HG03060 (cell line): ENCODE results near the gene CD3D.
"Not testable (repeated sequence)": the region's sequence is repeated elsewhere in the genome, so short reads cannot be mapped to it uniquely, and the experiment has no call there.

ENCODE experiments used
- ATAC-seq: cut with Tn5 transposase; IDR thresholded peaks from one replicate; pipeline ENCODE4 v1.9.1; 2021; ENCODE audit warnings: low read depth, moderate number of reproducible peaks; ENCODE audit not compliant: unreplicated experiment

CD3D gene

GRCh38 chr11:118340449-118340848 lies 2.1 kb downstream of the CD3D start:
- no peak for ATAC-seq

- no peak for ATAC-seq
These were observed 3.1 kb downstream of the CD3D start for GRCh38 chr11:118339281-118339961.

DNA sequence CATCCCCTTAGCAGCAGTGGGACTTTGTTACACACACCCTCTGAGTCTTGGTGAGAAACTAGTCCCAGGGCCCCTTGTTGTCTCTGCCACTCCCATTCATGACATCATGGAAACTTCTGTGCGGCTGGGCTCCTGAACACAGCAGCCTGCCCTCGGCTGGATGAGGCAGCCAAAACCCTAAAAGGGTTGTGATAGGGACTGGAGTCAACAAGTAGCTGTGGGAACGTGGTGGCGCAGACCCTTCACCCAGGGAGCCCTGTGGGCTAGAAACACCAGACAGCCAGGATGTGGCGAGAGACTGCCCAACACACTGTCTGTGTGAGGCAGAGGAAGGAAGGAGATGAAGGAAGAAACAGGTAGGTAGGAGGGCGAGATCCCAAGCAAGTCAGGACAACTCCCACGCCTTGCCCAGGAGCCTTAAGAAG lies 3.9 kb downstream of the CD3D start:
- ATAC-seq: no peak

GRCh38 chr11:118334745-118335144 lies 7.8 kb downstream of the CD3D start:
- no peak for ATAC-seq

DNA sequence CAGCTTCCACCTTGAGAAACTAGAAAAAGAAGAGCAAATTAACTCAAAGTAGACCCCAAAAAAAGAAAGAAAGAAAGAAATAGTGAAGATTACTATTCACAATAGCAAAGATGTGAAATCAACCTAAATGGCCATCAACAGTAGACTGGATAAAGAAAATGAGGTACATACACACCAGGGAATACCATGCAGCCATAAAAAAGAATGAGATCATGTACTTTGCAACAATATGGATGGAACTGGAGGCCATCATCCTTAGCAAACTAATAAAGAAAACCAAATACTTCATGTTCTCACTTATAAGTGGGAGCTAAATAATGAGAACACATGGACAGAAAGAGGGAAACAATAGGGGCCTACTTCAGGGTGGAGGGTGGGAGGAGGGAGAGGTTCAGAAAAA lies 13.8 kb downstream of the CD3D start:
- ATAC-seq: no peak

DNA sequence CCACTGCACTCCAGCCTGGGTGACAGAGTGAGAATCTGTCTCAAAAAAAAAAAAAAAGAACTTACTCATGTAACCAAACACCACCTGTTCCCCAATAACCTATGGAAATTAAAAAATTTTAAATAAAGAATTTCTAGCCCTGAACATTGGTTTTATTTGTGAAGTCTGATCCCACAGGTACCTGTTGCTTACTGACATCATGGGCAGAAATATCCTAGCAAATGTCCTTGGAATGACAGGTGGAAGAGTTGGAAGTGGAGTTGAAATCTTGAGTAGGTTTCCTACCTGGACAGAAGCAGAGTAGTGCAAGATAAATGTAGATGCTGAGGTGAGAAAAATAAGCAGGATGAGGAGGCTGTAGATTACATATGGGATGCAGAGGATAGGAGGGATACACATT lies 17.2 kb downstream of the CD3D start:
- no peak for ATAC-seq

- no peak for ATAC-seq
These were observed 19.8 kb downstream of the CD3D start for GRCh38 chr11:118322721-118323120.

DNA sequence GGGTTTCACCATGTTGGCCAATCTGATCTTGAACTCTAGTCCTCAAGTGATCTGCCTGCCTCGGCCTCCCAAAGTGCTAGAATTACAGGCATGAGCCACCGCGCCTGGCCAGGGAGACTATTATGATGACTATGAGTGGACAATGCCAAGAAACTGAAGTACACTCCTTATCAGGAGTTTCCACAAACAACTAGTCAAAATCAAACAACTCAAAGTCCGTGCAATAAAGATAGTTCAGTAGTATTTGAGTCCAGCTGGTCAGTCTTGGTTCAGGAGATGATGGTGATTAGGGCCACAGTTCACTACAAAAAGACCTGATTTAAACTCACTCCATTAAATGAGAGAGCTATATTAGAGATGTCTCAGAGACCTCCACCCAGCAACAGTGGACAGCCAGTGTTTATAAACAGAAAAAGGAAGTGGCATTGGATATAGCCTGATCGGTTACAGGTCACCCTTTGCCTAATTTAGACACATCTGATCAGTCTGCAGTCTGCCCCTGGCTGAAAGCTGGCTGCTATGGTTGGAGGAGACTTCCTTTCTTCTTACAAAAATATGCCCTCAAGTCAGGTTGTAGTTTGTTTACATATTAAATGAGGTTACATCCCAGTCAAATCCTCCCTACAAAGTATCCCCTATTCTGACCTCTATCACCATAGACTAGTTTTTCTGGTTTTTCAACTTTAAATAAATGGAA lies 21.0 kb downstream of the CD3D start:
- no peak for ATAC-seq

DNA sequence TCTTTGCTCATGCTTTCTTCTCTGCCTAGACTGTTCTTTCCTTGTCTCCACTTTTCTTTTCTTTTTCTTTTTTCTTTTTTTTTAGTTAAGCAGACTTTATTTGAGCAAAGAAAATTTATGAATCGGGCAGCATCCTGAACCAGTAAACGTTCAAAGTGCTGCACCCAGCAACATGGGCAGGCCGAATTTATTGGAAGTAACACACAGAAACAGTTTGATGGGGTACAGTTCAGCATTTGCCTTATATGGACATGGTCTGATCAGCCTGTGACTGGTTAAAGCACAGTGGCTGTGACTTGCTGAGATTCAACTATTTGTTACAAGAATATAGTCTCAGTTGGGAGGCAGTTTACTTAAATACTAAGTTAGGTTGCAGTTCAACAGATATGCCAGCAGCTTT lies 22.0 kb downstream of the CD3D start:
- no peak for ATAC-seq

DNA sequence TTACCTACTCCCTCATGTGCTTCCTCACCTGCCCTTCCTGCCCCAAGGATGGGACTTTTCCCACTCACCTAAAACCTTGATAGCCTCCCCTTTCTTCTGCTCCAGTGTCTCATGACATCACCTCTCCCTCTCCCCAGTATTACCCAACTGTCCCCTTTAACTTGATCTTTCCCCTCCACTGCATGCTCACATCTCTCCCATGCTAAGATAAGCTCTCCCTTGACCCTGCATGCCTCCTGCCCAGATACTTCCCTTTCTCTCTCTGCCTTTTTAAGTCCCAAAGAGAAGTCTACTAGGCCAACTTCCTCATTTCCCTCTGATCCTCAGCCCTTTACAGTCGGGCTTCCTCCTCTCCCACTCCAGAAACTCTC lies 23.2 kb downstream of the CD3D start:
- no peak for ATAC-seq

DNA sequence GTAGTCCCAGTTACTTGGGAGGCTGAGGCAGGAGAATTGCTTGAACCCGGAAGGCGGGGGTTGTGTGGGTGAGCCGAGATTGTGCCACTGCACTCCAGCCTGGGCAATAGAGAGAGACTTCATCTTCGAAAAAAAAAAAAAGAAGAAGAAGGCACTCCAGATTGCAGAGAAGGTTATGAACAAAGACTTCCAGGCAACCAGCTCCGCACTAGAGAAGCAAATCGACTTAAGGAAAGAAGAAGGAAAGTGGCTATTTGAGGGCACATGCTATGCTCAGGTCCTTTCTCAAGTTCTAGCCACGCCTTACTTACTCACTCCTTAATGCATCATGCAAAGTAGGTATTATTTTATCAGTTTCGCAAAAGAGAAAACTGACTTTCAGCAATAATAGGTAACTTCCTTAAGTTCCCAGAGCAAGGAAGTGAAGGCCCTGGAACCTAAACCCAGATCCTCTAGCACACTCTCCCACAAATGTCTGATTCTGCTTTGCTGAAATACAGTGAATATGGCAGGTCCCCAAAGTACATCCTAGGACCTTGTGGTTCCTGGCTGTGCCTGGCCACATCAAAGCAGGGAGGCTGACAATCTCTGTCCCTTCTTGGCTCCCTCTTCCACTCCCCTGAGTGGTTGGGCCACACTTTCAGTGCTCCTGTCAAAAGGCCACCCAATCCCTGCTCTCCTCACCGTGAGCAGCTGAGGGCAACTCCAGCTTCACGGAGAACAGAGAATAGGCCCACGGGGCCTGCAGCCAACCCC lies 23.7 kb downstream of the CD3D start:
- ATAC-seq: no peak

DNA sequence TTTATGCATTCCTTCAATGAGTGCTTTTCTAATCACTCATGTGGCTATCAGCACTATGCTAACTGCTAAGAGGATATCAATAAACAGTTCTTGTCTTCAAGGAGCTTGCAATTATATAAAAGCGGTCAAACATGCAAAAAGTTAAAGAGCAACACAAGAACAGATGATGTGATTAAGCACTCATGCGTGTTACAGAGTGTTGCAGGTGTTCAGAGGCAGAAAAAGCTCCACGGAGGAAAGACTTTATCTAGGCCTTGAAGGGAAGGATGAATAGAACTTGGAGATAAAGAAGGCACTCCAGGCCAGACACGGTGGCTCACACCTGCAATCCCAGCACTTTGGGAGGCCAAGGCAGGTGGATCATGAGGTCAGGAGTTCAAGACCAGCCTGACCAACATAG lies 24.4 kb downstream of the CD3D start:
- ATAC-seq: no peak

- ATAC-seq: no peak
These were observed 27.5 kb downstream of the CD3D start for GRCh38 chr11:118314988-118315411.

DNA sequence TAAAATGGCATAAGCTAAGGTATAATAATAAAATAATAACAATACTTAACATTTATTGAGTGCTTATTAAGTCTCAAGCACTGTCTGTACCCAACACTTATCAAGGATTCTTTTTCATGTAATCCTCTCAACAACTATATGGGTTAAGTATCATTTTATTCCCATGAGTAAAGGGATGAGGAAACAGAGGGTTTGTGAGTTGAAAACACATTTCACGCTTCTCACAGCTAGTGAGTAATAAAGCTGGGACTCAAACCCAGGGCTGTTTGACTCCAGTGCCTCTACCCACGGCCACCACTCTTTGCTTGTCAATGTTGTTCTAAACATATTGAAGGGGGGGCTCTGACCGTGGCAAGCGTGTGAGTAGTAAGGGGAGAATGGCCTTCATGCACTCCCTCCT lies 29.3 kb downstream of the CD3D start:
- no peak for ATAC-seq

DNA sequence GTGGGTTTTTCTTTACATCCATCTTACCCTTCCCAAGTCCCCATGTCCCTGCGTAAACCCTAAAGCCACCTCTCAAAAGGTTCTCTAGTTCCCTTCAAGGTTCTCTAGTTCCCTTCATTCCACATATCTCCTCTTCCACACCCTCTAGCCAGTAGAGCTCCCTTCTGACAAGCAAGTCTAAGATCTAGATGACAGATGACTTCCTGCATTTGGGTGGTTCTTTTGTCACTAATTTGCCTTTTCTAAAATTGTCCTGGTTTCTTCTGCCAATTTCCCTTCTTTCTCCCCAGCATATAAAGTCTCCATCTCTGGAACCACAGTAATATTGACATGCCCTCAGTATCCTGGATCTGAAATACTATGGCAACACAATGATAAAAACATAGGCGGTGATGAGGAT lies 30.2 kb downstream of the CD3D start:
- no peak for ATAC-seq

DNA sequence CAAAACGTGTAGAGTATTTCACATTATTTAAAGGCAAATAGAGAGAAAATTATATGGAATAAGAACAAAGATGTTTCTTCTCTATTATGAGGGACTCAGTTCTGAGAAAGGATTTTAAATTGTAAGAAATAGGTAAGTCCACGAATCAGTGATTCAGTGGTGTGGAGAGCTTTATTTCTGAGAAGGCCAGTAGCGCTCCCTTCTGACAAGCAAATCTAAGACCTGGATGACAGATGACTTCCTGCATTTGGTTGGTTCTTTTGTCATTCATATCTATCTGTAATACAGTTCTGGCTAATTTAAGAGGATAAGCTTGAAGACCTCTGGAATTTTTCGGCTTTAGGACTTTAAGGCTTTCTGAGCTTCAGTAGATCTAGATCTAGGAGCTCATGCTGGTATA lies 31.0 kb downstream of the CD3D start:
- no peak for ATAC-seq

- ATAC-seq: no peak
These were observed 31.6 kb downstream of the CD3D start for GRCh38 chr11:118310781-118311485.

DNA sequence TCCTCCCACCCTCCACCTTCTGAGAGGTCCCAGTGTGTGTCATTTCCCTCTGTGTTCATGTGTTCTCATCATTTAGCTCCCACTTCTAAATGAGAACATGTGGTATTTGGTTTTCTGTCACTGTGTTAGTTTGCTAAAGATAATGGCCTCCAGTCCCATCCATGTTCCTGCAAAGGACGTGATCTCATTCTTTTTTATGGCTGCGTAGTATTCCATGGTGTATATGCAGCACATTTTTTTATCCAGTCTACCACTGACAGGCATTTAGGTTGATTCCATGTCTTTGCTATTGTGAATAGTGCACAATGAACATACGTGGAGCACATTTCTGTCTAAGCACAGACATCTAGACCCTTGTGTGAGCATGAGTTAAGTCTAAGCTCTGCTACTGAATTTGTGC lies 32.2 kb downstream of the CD3D start:
- ATAC-seq: no peak

DNA sequence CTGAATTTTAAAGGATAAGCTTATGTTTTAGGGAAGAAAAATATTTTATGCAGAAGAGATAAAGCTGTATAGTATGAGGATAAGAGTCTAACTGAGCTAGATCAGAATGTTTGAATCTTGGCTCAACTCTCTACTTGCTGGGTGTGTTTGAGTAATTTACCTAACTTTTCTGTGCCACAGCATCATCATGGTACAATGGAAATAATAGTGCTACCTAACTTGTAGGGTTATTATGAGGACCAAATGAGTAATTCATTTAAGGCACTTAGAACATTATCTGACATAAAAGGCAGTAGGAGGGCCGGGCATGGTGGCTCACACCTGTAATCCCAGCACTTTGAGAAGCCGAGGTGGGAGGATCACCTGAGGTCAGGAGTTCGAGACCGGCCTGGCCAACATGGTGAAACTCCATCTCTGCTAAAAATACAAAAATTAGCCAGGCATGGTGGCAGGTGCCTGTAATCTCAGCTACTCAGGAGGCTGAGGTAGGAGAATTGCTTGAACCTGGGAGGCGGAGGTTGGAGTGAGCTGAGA lies 33.4 kb downstream of the CD3D start:
- not testable (repeated sequence) for ATAC-seq

GRCh38 chr11:118306556-118306955 lies 35.9 kb downstream of the CD3D start:
- ATAC-seq: no peak

DNA sequence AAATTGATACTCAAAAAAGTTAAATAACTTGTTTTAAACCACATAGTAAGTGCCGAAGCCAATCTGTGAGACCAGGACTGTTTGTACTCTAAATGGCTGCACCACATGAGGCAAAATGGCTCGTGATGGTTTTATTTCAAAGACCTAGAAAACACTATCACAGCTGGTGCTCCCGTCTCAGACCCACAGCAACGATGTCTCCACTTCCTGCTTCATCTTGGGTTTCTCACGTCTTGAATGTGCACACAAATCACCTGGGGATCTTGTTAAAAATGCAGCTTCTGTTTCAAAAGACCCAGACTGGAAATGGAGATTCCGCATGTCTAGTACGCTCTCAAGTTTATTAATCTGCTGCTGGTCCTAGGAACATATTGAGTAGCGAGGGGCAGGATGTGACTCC lies 36.8 kb downstream of the CD3D start:
- ATAC-seq: no peak
